ENCODE measurements around the gene ZNF683.
A peak's percentile ranks its signal among the peaks of the same experiment; 100 is the strongest.

ZNF683 gene

DNA sequence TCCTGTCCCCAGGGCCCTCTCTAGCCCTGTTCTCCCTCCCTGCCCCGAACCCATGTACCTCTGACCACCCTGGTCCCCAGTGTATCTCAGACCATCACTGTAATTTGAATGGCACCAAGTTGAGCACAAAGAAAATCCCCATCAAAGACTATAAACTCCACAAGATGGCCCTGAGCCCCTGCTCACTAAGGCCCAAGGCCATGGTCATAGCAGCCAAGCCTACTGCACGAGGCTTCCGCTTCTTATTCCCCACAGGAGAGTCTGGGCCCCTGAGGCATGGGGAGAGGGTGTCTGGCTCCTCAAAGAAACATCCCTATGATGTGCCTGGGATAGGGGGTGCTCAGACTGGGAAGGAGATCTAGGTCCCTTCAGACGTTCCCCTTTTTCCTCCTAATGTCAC is 4.5 kb downstream of the ZNF683 start:
- no peaks in the 10 kb centered on the region for H3K27me3 ChIP-seq (replicated peaks in 2 of 5; ENCODE audit: control insufficient read depth in 4 of 5, insufficient read depth in 5 of 5, low read length in 4 of 5)
- H3K4me1 ChIP-seq (ENCODE audit: control extremely low read depth in 1 of 4, control insufficient read depth in 4 of 4, insufficient read depth in 4 of 4, low read length in 3 of 4): peaks cover 0 to 56% (median 46%) of the 10 kb centered on the region in 4 experiments
- no peak overlapping the region for H3K4me3 ChIP-seq (ENCODE audit: control insufficient read depth in 1 of 7, extremely low read depth in 1 of 7, insufficient read depth in 4 of 7, low read depth in 2 of 7, low read length in 6 of 7)
- POLR2A ChIA-PET: interaction anchor here (0.5 kb wide), 1 partner anchor 359 kb away, joined by 4 read pairs; no protein-coding TSS in a partner anchor
- CTCF ChIA-PET: interaction anchor here (2.2 kb wide), 1 partner anchor 49 kb away, joined by 6 read pairs; no protein-coding TSS in a partner anchor
- DNase-seq: no peak
- 100% methylated on average over 3 of the region's 4 CpGs for WGBS (ENCODE audit: insufficient coverage)
- no peak overlapping the region for H3K27ac ChIP-seq (ENCODE audit: insufficient read depth in 1 of 2, low read depth in 1 of 2, low read length in 2 of 2, poor library complexity in 1 of 2, severe bottlenecking in 2 of 2)
- H3K9me3 ChIP-seq (ENCODE audit: control extremely low read depth in 1 of 5, control insufficient read depth in 4 of 5, insufficient read depth in 2 of 5, low read depth in 1 of 5, low read length in 4 of 5): peaks cover 0 to 2% (median 0%) of the 10 kb centered on the region in 5 experiments
- no peaks in the 10 kb centered on the region for H3K36me3 ChIP-seq (ENCODE audit: control insufficient read depth in 4 of 4, insufficient read depth in 4 of 4, low read length in 3 of 4)

DNA sequence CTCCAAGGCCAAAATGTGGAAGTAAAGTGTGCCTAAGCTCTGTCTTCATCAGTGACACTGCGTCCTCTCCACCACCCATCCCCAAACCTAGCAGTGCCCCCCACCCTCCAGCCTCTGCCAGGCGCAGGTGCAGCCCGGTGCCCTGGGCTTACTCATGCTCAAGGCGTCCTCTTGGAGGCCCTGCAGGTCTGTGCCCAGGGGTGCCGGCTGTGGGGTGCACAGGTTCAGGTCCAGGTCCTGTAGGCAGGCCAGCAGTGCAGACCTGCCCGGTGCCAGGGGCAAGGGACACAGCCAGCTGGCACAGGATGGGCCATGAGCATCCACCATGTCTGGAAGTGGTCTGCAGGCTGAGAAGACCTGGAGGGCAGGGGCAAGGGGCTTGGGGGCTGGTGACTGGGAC is 5.1 kb downstream of the ZNF683 start:
- WGBS (ENCODE audit: insufficient coverage): 100% methylated on average over 5 of the region's 6 CpGs
- peaks cover 0 to 2% (median 0%) of the 10 kb centered on the region in 5 experiments for H3K9me3 ChIP-seq (ENCODE audit: control extremely low read depth in 1 of 5, control insufficient read depth in 4 of 5, insufficient read depth in 2 of 5, low read depth in 1 of 5, low read length in 4 of 5)
- H3K27ac ChIP-seq (ENCODE audit: insufficient read depth in 1 of 2, low read depth in 1 of 2, low read length in 2 of 2, poor library complexity in 1 of 2, severe bottlenecking in 2 of 2): no peak overlapping the region
- H3K4me3 ChIP-seq (ENCODE audit: control insufficient read depth in 1 of 7, extremely low read depth in 1 of 7, insufficient read depth in 4 of 7, low read depth in 2 of 7, low read length in 6 of 7): no peak overlapping the region
- DNase-seq: no peak
- CTCF ChIA-PET: interaction anchor here (2.2 kb wide), 1 partner anchor 49 kb away, joined by 6 read pairs; no protein-coding TSS in a partner anchor
- peaks cover 0 to 51% (median 42%) of the 10 kb centered on the region in 4 experiments for H3K4me1 ChIP-seq (ENCODE audit: control extremely low read depth in 1 of 4, control insufficient read depth in 4 of 4, insufficient read depth in 4 of 4, low read length in 3 of 4)
- H3K27me3 ChIP-seq (replicated peaks in 2 of 5; ENCODE audit: control insufficient read depth in 4 of 5, insufficient read depth in 5 of 5, low read length in 4 of 5): no peaks in the 10 kb centered on the region
- H3K36me3 ChIP-seq (ENCODE audit: control insufficient read depth in 4 of 4, insufficient read depth in 4 of 4, low read length in 3 of 4): no peaks in the 10 kb centered on the region
- POLR2A ChIA-PET: no interaction called here

DNA sequence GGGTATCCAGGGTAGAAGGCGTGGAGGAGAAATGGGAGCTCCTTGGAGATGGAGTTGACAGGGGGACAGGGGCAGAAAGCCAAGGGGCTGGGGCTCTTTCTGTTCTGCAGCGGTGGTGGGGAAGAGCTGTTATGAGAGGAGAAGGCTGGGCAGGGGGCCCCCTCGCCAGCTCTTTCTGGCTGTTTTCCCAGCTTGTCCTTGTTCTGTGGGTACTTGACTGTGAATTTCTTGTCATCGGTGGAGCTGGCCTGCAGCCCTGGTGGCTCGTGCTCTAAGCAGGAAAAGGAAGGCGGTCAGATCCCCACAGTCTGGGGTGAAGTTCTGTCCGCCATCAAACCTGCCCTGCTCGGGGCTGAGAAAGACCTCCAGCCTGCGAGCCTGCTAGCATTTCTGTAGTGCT is 7.6 kb downstream of the ZNF683 start:
- no peak overlapping the region for H3K27ac ChIP-seq (ENCODE audit: insufficient read depth in 1 of 2, low read depth in 1 of 2, low read length in 2 of 2, poor library complexity in 1 of 2, severe bottlenecking in 2 of 2)
- H3K4me3 ChIP-seq (ENCODE audit: control insufficient read depth in 1 of 7, extremely low read depth in 1 of 7, insufficient read depth in 4 of 7, low read depth in 2 of 7, low read length in 6 of 7): peak overlapping the region in 1 of 7 experiments; percentile 42
- H3K36me3 ChIP-seq (ENCODE audit: control insufficient read depth in 4 of 4, insufficient read depth in 4 of 4, low read length in 3 of 4): no peaks in the 10 kb centered on the region
- peaks cover 0 to 21% (median 8%) of the 10 kb centered on the region in 5 experiments for H3K27me3 ChIP-seq (replicated peaks in 2 of 5; ENCODE audit: control insufficient read depth in 4 of 5, insufficient read depth in 5 of 5, low read length in 4 of 5)
- CTCF ChIA-PET: interaction anchor here (0.7 to 2.5 kb wide), 20 partner anchors 9 to 238 kb away, joined by 3 to 29 read pairs (median 6); partner anchors contain the start of genes CEP85, DHDDS and ZNF683
- DNase-seq: no peak
- POLR2A ChIA-PET: interaction anchor here (1.0 kb wide), 1 partner anchor 13 kb away, joined by 3 read pairs; no protein-coding TSS in a partner anchor
- no peaks in the 10 kb centered on the region for H3K9me3 ChIP-seq (ENCODE audit: control extremely low read depth in 1 of 5, control insufficient read depth in 4 of 5, insufficient read depth in 2 of 5, low read depth in 1 of 5, low read length in 4 of 5)
- 3% methylated on average over 8 of the region's 9 CpGs for WGBS (ENCODE audit: insufficient coverage)
- H3K4me1 ChIP-seq (ENCODE audit: control extremely low read depth in 1 of 4, control insufficient read depth in 4 of 4, insufficient read depth in 4 of 4, low read length in 3 of 4): peaks cover 0 to 41% (median 36%) of the 10 kb centered on the region in 4 experiments

DNA sequence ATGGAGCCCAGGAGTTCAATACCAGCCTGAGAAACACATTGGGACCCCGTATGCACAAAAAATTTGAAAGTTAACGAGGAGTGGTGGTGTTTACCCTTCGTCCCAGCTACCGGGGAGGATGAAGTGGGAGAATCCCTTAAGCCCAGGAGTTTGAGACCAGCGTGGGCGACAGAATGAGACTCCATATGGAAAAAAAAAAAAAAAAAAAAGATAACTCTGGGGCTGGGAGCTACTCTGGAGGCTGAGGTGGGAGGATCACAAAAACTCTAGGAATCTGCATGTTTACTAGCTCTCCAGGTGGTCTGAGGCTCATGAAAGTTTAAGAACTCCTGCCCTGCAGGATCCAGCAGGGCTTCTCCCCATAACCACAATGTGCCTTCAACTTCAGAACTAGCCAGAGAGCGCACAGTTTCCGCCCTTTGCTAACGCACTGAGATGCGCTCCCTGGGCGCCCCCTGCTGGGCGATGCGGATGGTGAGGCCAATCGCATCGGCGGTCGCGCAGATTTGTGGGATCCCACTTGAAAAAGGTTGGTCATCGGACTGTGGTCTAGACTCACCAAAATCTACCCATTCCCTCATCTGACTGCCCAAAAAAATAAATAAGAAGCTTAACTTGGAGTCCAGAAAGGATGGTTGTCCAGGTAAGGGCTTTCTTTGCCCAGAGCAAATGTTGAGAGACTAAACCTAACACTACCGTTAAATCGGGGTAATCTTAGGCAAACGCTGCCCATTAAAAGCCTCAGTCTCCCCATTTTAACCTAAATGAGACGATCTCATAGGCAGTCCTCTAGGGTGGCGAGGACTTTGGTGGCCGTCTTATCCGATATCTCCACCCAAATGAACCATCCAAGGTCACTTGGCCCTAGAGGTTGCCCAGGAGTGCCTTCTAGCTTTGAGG is 8.8 kb downstream of the ZNF683 start:
- no peak overlapping the region for H3K27ac ChIP-seq (ENCODE audit: insufficient read depth in 1 of 2, low read depth in 1 of 2, low read length in 2 of 2, poor library complexity in 1 of 2, severe bottlenecking in 2 of 2)
- H3K27me3 ChIP-seq (replicated peaks in 2 of 5; ENCODE audit: control insufficient read depth in 4 of 5, insufficient read depth in 5 of 5, low read length in 4 of 5): peaks cover 0 to 32% (median 11%) of the 10 kb centered on the region in 5 experiments
- WGBS (ENCODE audit: insufficient coverage): 34% methylated on average over 17 of the region's 26 CpGs
- peaks cover 0 to 40% (median 35%) of the 10 kb centered on the region in 4 experiments for H3K4me1 ChIP-seq (ENCODE audit: control extremely low read depth in 1 of 4, control insufficient read depth in 4 of 4, insufficient read depth in 4 of 4, low read length in 3 of 4)
- CTCF ChIA-PET: interaction anchor here (0.8 to 2.5 kb wide), 31 partner anchors 10 to 1021 kb away, joined by 3 to 29 read pairs (median 4); partner anchors contain the start of genes DHDDS and ZNF683
- no peaks in the 10 kb centered on the region for H3K9me3 ChIP-seq (ENCODE audit: control extremely low read depth in 1 of 5, control insufficient read depth in 4 of 5, insufficient read depth in 2 of 5, low read depth in 1 of 5, low read length in 4 of 5)
- POLR2A ChIA-PET: no interaction called here
- no peak overlapping the region for H3K4me3 ChIP-seq (ENCODE audit: control insufficient read depth in 1 of 7, extremely low read depth in 1 of 7, insufficient read depth in 4 of 7, low read depth in 2 of 7, low read length in 6 of 7)
- H3K36me3 ChIP-seq (ENCODE audit: control insufficient read depth in 4 of 4, insufficient read depth in 4 of 4, low read length in 3 of 4): no peaks in the 10 kb centered on the region
- peak; percentile 85 to 95 (median 94) for DNase-seq

- WGBS (ENCODE audit: insufficient coverage): 100% methylated on average over 2 of the region's 3 CpGs
- Histone ChIP-seq H3K4me1 (ENCODE audit: control extremely low read depth in 1 of 4, control insufficient read depth in 4 of 4, insufficient read depth in 4 of 4, low read length in 3 of 4) (peaks cover 0 to 40% (median 35%) of the 10 kb centered on the region in 4 experiments), H3K9me3 (ENCODE audit: control extremely low read depth in 1 of 5, control insufficient read depth in 4 of 5, insufficient read depth in 2 of 5, low read depth in 1 of 5, low read length in 4 of 5) (no peaks in the 10 kb centered on the region), H3K27me3 (replicated peaks in 2 of 5; ENCODE audit: control insufficient read depth in 4 of 5, insufficient read depth in 5 of 5, low read length in 4 of 5) (peaks cover 0 to 40% (median 15%) of the 10 kb centered on the region in 5 experiments), H3K27ac (ENCODE audit: insufficient read depth in 1 of 2, low read depth in 1 of 2, low read length in 2 of 2, poor library complexity in 1 of 2, severe bottlenecking in 2 of 2) (no peak overlapping the region), H3K36me3 (ENCODE audit: control insufficient read depth in 4 of 4, insufficient read depth in 4 of 4, low read length in 3 of 4) (no peaks in the 10 kb centered on the region), H3K4me3 (ENCODE audit: control insufficient read depth in 1 of 7, extremely low read depth in 1 of 7, insufficient read depth in 4 of 7, low read depth in 2 of 7, low read length in 6 of 7) (no peak overlapping the region)
- POLR2A ChIA-PET: interaction anchor here (0.6 kb wide), 1 partner anchor 124 kb away, joined by 3 read pairs; no protein-coding TSS in a partner anchor
- DNase-seq: no peak
- CTCF ChIA-PET: interaction anchor here (0.7 to 2.3 kb wide), 14 partner anchors 11 to 160 kb away, joined by 3 to 8 read pairs (median 4); no protein-coding TSS in a partner anchor
Measured at GRCh38 chr1:26362331-26362730, 10.2 kb downstream of the ZNF683 start.

DNA sequence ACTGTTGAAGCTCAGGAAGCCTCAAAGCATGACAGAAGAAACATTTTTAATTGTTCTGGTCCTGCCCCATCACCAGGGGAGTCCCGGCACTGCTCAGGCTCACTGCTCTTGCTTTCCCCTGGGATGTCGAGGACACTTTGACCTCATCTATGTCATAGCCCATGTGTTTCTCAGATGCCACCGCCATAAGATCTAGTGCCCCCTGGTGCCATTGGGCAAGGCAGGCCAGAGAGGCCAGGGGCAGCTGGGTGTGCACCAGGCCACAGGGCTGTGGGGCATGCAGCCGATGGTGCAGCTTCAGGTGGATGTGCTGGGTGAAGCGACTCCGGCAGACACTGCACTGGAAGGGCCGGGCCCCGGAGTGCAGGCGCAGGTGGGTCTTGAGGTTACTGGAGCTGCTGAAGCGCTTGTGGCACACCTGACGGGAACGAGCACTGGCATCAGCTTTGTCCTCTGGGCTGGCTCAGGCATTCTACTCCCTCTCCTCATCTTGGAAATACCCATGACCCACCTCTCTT is 10.9 kb downstream of the ZNF683 start:
- H3K9me3 ChIP-seq (ENCODE audit: control extremely low read depth in 1 of 5, control insufficient read depth in 4 of 5, insufficient read depth in 2 of 5, low read depth in 1 of 5, low read length in 4 of 5): no peaks in the 10 kb centered on the region
- H3K36me3 ChIP-seq (ENCODE audit: control insufficient read depth in 4 of 4, insufficient read depth in 4 of 4, low read length in 3 of 4): no peaks in the 10 kb centered on the region
- CTCF ChIA-PET: interaction anchor here (0.7 to 1.4 kb wide), 9 partner anchors 13 to 159 kb away, joined by 3 to 6 read pairs (median 3); no protein-coding TSS in a partner anchor
- WGBS (ENCODE audit: insufficient coverage): 97% methylated on average over 12 of the region's 12 CpGs
- POLR2A ChIA-PET: no interaction called here
- peaks cover 0 to 40% (median 15%) of the 10 kb centered on the region in 5 experiments for H3K27me3 ChIP-seq (replicated peaks in 2 of 5; ENCODE audit: control insufficient read depth in 4 of 5, insufficient read depth in 5 of 5, low read length in 4 of 5)
- peaks cover 0 to 40% (median 35%) of the 10 kb centered on the region in 4 experiments for H3K4me1 ChIP-seq (ENCODE audit: control extremely low read depth in 1 of 4, control insufficient read depth in 4 of 4, insufficient read depth in 4 of 4, low read length in 3 of 4)
- no peak overlapping the region for H3K4me3 ChIP-seq (ENCODE audit: control insufficient read depth in 1 of 7, extremely low read depth in 1 of 7, insufficient read depth in 4 of 7, low read depth in 2 of 7, low read length in 6 of 7)
- H3K27ac ChIP-seq (ENCODE audit: insufficient read depth in 1 of 2, low read depth in 1 of 2, low read length in 2 of 2, poor library complexity in 1 of 2, severe bottlenecking in 2 of 2): no peak overlapping the region
- no peak for DNase-seq

All from common myeloid progenitor, CD34-positive (primary cell).